HL-60 (cell line): ENCODE results near the gene SOX18.

Source experiments
- POLR2AphosphoS5 ChIP-seq: IDR thresholded peaks from 2 replicates; pipeline ENCODE4 v1.6.1; 2012; ENCODE audit warnings: low read depth
- TF ChIP-seq, protein P1 (sequence below): IDR thresholded peaks from one replicate; pipeline ENCODE4 v1.5.1; 2011; ENCODE audit warnings: low read length, control low read depth, inconsistent platforms; ENCODE audit not compliant: insufficient read depth

DNA sequence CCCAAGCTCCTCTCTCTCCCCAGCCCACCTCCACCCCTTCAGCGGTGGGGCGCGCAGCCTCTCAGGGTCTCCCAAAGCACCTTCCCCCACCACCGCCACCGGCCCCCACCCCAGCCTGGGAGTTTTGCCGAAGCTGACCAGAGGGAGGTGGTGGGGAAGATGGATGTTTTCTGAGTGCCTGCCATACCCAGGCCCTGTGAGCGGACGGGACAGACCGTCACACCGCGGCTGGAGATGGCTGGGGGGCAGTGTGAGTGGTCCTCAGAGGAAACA lies 7.7 kb downstream of the SOX18 start:
- TF ChIP-seq POLR2AphosphoS5, result no peak
- TF ChIP-seq, protein P1, sequence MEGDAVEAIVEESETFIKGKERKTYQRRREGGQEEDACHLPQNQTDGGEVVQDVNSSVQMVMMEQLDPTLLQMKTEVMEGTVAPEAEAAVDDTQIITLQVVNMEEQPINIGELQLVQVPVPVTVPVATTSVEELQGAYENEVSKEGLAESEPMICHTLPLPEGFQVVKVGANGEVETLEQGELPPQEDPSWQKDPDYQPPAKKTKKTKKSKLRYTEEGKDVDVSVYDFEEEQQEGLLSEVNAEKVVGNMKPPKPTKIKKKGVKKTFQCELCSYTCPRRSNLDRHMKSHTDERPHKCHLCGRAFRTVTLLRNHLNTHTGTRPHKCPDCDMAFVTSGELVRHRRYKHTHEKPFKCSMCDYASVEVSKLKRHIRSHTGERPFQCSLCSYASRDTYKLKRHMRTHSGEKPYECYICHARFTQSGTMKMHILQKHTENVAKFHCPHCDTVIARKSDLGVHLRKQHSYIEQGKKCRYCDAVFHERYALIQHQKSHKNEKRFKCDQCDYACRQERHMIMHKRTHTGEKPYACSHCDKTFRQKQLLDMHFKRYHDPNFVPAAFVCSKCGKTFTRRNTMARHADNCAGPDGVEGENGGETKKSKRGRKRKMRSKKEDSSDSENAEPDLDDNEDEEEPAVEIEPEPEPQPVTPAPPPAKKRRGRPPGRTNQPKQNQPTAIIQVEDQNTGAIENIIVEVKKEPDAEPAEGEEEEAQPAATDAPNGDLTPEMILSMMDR, result no peak
